IMR-90 (cell line): Measurements from ENCODE around the gene GADD45GIP1. TPM values are rescaled to one million over a fixed set of nuclear protein-coding genes. Genes with fewer than 3 reads are reported as not detected.

Source experiments
- ATAC-seq: fragments of 200-7000 bp; cut with Tn5 transposase; 2 replicates; pipeline ENCODE4 v1.9.1; 2020; ENCODE audit warnings: low read depth, mild to moderate bottlenecking, moderate library complexity
- BruUV-seq: library from RNA; stranded (reverse); fragments of 400-500 nt; replicated peaks from 2 replicates; lab custom pipeline; 2021; lab: Mats Ljungman, UMichigan
- CTCF ChIA-PET: fragments of 300-600 bp; formaldehyde crosslinking; extraction: SDS; loops from one replicate; lab custom pipeline; 2021; ENCODE audit warnings: antibody characterized with exemption; lab: Yijun Ruan, JAX
- POLR2A ChIA-PET: fragments of 300-600 bp; sonication (Branson Sonifier 250); formaldehyde crosslinking; loops from one replicate; lab custom pipeline; 2022; ENCODE audit warnings: antibody characterized with exemption; ENCODE audit not compliant: unreplicated experiment; lab: Charles Lee
- DNase-seq: peaks from one replicate; pipeline ENCODE4 v3.0.0; 2013
- H2AFZ ChIP-seq: replicated peaks from 2 replicates; pipeline ENCODE3; 2013; ENCODE audit warnings: low read length, mild to moderate bottlenecking; ENCODE audit not compliant: poor library complexity
- H2AK5ac ChIP-seq: 2 replicates; pipeline ENCODE4 v1.6.1; 2013; ENCODE audit warnings: low read depth, low read length, inconsistent platforms
- H2AK9ac ChIP-seq: replicated peaks from 2 replicates; pipeline ENCODE3; 2013; ENCODE audit warnings: mild to moderate bottlenecking, low read depth, low read length, moderate library complexity; ENCODE audit not compliant: poor library complexity
- H2BK120ac ChIP-seq: 2 replicates; pipeline ENCODE4 v1.6.1; 2013; ENCODE audit warnings: low read depth, low read length, inconsistent platforms
- H2BK15ac ChIP-seq: 3 replicates; pipeline ENCODE4 v1.6.1; 2013; ENCODE audit warnings: low read depth, low read length, inconsistent platforms
- H2BK20ac ChIP-seq: 2 replicates; pipeline ENCODE4 v1.6.1; 2013; ENCODE audit warnings: low read depth, mild to moderate bottlenecking, inconsistent platforms, low read length, moderate library complexity
- H2BK5ac ChIP-seq: 2 replicates; pipeline ENCODE4 v1.6.1; 2013; ENCODE audit warnings: mild to moderate bottlenecking, low read depth, low read length, inconsistent platforms; ENCODE audit not compliant: poor library complexity, severe bottlenecking
- H3K14ac ChIP-seq: replicated peaks from 2 replicates; pipeline ENCODE4 v1.6.1; 2013; ENCODE audit warnings: low read depth, low read length, inconsistent platforms
- H3K18ac ChIP-seq: 2 replicates; pipeline ENCODE4 v1.6.1; 2013; ENCODE audit warnings: low read depth, low read length, control low read depth
- H3K23ac ChIP-seq: 2 replicates; pipeline ENCODE4 v1.6.1; 2013; ENCODE audit warnings: low read depth, low read length, inconsistent platforms
- H3K27ac ChIP-seq: 2 replicates; pipeline ENCODE4 v1.5.1; 2013; ENCODE audit warnings: mild to moderate bottlenecking, control low read depth, low read length; ENCODE audit not compliant: insufficient read depth
- H3K27me3 ChIP-seq: 2 replicates; pipeline ENCODE4 v1.6.1; 2013; ENCODE audit warnings: low read length; ENCODE audit not compliant: control insufficient read depth, insufficient read depth
- H3K36me3 ChIP-seq: 2 replicates; pipeline ENCODE4 v1.6.1; 2013; ENCODE audit warnings: low read length, mixed read lengths; ENCODE audit not compliant: control insufficient read depth, insufficient read depth
- H3K4ac ChIP-seq: 2 replicates; pipeline ENCODE4 v1.6.1; 2013; ENCODE audit warnings: low read depth, low read length, inconsistent platforms
- H3K4me1 ChIP-seq: 2 replicates; pipeline ENCODE4 v1.6.1; 2013; ENCODE audit warnings: low read length, mixed read lengths; ENCODE audit not compliant: control insufficient read depth, insufficient read depth
- H3K4me2 ChIP-seq: 2 replicates; pipeline ENCODE4 v1.6.1; 2013; ENCODE audit warnings: low read depth, mild to moderate bottlenecking, control low read depth, low read length, moderate library complexity
- H3K4me3 ChIP-seq: 2 replicates; pipeline ENCODE4 v1.5.1; 2013; ENCODE audit warnings: low read depth, mild to moderate bottlenecking, control low read depth, low read length, moderate library complexity; ENCODE audit not compliant: insufficient read depth
- H3K56ac ChIP-seq: 2 replicates; pipeline ENCODE4 v1.6.1; 2013; ENCODE audit warnings: low read length, inconsistent platforms; ENCODE audit not compliant: insufficient read depth; ENCODE audit errors: extremely low read depth
- H3K79me1 ChIP-seq, 2 experiments: 2 replicates each; pipeline ENCODE4 v1.6.1; 2013; ENCODE audit warnings: low read length in 2 of 2, inconsistent platforms in 1 of 2, low read depth in 1 of 2
- H3K9ac ChIP-seq: 2 replicates; pipeline ENCODE4 v1.6.1; 2013; ENCODE audit warnings: low read depth, low read length, control low read depth
- H3K9me1 ChIP-seq: 2 replicates; pipeline ENCODE4 v1.6.1; 2013; ENCODE audit warnings: low read length, inconsistent platforms; ENCODE audit not compliant: insufficient read depth
- H3K9me3 ChIP-seq: 2 replicates; pipeline ENCODE4 v1.6.1; 2013; ENCODE audit warnings: low read length; ENCODE audit not compliant: control insufficient read depth, insufficient read depth
- H4K20me1 ChIP-seq: 2 replicates; pipeline ENCODE4 v1.6.1; 2013; ENCODE audit warnings: low read length, inconsistent platforms; ENCODE audit not compliant: insufficient read depth
- H4K5ac ChIP-seq: 2 replicates; pipeline ENCODE4 v1.6.1; 2013; ENCODE audit warnings: mild to moderate bottlenecking, low read depth, low read length, control low read depth
- H4K8ac ChIP-seq, 2 experiments: 2 replicates each; pipeline ENCODE4 v1.6.1; 2013; ENCODE audit warnings: low read depth in 2 of 2, low read length in 2 of 2, control low read depth in 1 of 2, inconsistent platforms in 1 of 2
- H4K91ac ChIP-seq: 2 replicates; pipeline ENCODE4 v1.6.1; 2013; ENCODE audit warnings: low read depth, low read length, inconsistent platforms; ENCODE audit not compliant: insufficient read depth
- BHLHE40 ChIP-seq: fragments of 150-350 bp; IDR thresholded peaks from 2 replicates; pipeline ENCODE4 v1.6.1; 2016; ENCODE audit warnings: mild to moderate bottlenecking, low read depth, low read length
- CEBPB ChIP-seq: IDR thresholded peaks from 2 replicates; pipeline ENCODE4 v1.6.1; 2012; ENCODE audit warnings: low read depth, low read length, improper control_type of control experiment
- CHD1 ChIP-seq: IDR thresholded peaks from 2 replicates; pipeline ENCODE4 v1.6.1; 2012; ENCODE audit warnings: low read depth, low read length, improper control_type of control experiment
- CTCF ChIP-seq: conservative IDR thresholded peaks from 2 replicates; pipeline ENCODE4 v1.5.1; 2012; ENCODE audit warnings: mild to moderate bottlenecking, low read depth, low read length, improper control_type of control experiment
- FOS ChIP-seq: fragments of 150-350 bp; IDR thresholded peaks from 2 replicates; pipeline ENCODE4 v1.6.1; 2016; ENCODE audit warnings: low read depth, low read length
- MAFK ChIP-seq: IDR thresholded peaks from 2 replicates; pipeline ENCODE4 v1.6.1; 2012; ENCODE audit warnings: low read depth, low read length, improper control_type of control experiment
- MAZ ChIP-seq: IDR thresholded peaks from 2 replicates; pipeline ENCODE4 v1.6.1; 2012; ENCODE audit warnings: low read depth, mild to moderate bottlenecking, low read length, improper control_type of control experiment, moderate library complexity, borderline replicate concordance
- MXI1 ChIP-seq: IDR thresholded peaks from 2 replicates; pipeline ENCODE4 v1.6.1; 2012; ENCODE audit warnings: low read depth, mild to moderate bottlenecking, low read length, moderate library complexity, borderline replicate concordance
- NFE2L2 ChIP-seq: fragments of 150-350 bp; IDR thresholded peaks from 2 replicates; pipeline ENCODE4 v1.6.1; 2016; ENCODE audit warnings: low read depth, mild to moderate bottlenecking, low read length
- POLR2A ChIP-seq: IDR thresholded peaks from 2 replicates; pipeline ENCODE4 v1.6.1; 2012; ENCODE audit warnings: mild to moderate bottlenecking, low read depth, low read length
- RAD21 ChIP-seq: IDR thresholded peaks from 2 replicates; pipeline ENCODE4 v1.6.1; 2012; ENCODE audit warnings: low read length, improper control_type of control experiment
- RCOR1 ChIP-seq: IDR thresholded peaks from 2 replicates; pipeline ENCODE4 v1.6.1; 2012; ENCODE audit warnings: mild to moderate bottlenecking, low read length, improper control_type of control experiment; ENCODE audit not compliant: insufficient replicate concordance
- RFX5 ChIP-seq: IDR thresholded peaks from 2 replicates; pipeline ENCODE4 v1.8.0; 2012; ENCODE audit warnings: low read depth, mild to moderate bottlenecking, low read length, moderate library complexity
- SMC3 ChIP-seq: fragments of 150-350 bp; IDR thresholded peaks from 2 replicates; pipeline ENCODE4 v1.6.1; 2016; ENCODE audit warnings: low read depth, mild to moderate bottlenecking, antibody characterized with exemption, low read length, moderate library complexity
- USF2 ChIP-seq: fragments of 150-350 bp; IDR thresholded peaks from 2 replicates; pipeline ENCODE4 v1.6.1; 2017; ENCODE audit warnings: mild to moderate bottlenecking, antibody characterized with exemption, low read length, low read depth
- WGBS, 2 experiments: methylation state at CpG; one replicate each; pipeline versions ENCODE4 v1.1.5 to v1.1.7; 2013; ENCODE audit warnings: missing lambda C conversion rate in 2 of 2; ENCODE audit not compliant: insufficient read length in 1 of 2; ENCODE audit errors: extremely low coverage in 2 of 2; 5-methylcytosine and 5-hydroxymethylcytosine counted together
- dilution Hi-C: fragments of 300-500 bp; cut with HindIII; formaldehyde crosslinking; loops from one replicate; pipeline ENCODE4 v1.14.3; 2018; ENCODE audit warnings: low sequenced_read_pairs; ENCODE audit not compliant: unreplicated experiment
- in situ Hi-C: fragments of 300-500 bp; cut with MboI; formaldehyde crosslinking; loops from 3 replicates; pipeline ENCODE4 v1.14.3; 2019; ENCODE audit warnings: low sequenced_read_pairs, inconsistent platforms, mixed read lengths
- intact Hi-C: fragments of 100-400 bp; cut with micrococcal nuclease; formaldehyde crosslinking; loops from 2 replicates; pipeline ENCODE4 v1.10.0; 2022
- polyA plus RNA-seq, 3 experiments: library from polyadenylated mRNA; depleted of rRNA; stranded (reverse); fragments of >200 nt; gene quantifications; 2 replicates each; pipeline ENCODE4 v1.2.3, GENCODE V29; 2012; ENCODE audit warnings: low replicate concordance in 1 of 3
- total RNA-seq: library from RNA; depleted of rRNA; stranded (reverse); fragments of >200 nt; gene quantifications from 2 replicates; pipeline ENCODE4 v1.2.3, GENCODE V29; 2012
- TF ChIP-seq, protein P1 (sequence below): fragments of 150-350 bp; IDR thresholded peaks from 2 replicates; pipeline ENCODE4 v1.6.1; 2016; ENCODE audit warnings: low read depth, mild to moderate bottlenecking, low read length, moderate library complexity, borderline replicate concordance

The GADD45GIP1 gene
- total and polyA plus RNA-seq, 2 of the 4 experiments (the other 2 are of a cell fraction) = 13.3 to 42.4 TPM

GRCh38 chr19:12967907-12968306 lies 10.9 kb upstream of the GADD45GIP1 start:
- in situ Hi-C loops (no loop called here), intact Hi-C loops (no loop called here), dilution Hi-C loops (no loop called here)
- Histone ChIP-seq H3K23ac (no peak overlapping the region), H2BK15ac (no peak overlapping the region), H2AFZ (no peak overlapping the region), H2BK5ac (no peak overlapping the region), H3K9ac (no peak overlapping the region), H3K9me3 (no peaks in the 10 kb centered on the region), H3K4me1 (peaks cover 4% of the 10 kb centered on the region; the same call in 1 of the 2 replicates), H4K8ac (no peak overlapping the region), H4K91ac (no peak overlapping the region), H3K27ac (no peak overlapping the region), H3K18ac (no peak overlapping the region), H3K27me3 (no peaks in the 10 kb centered on the region; the same call in 1 of the 2 replicates), H3K4ac (no peak overlapping the region), H3K14ac (no peak overlapping the region), H3K36me3 (no peaks in the 10 kb centered on the region), H3K4me3 (no peak overlapping the region), H3K79me1 (peaks cover 0 to 3% of the 10 kb centered on the region in 2 experiments; a peak in 1 of 4 replicates), H3K4me2 (no peak overlapping the region), H2BK120ac (no peak overlapping the region), H3K56ac (no peak overlapping the region), H4K20me1 (no peaks in the 10 kb centered on the region), H4K5ac (no peak overlapping the region), H2AK9ac (no peak overlapping the region), H2AK5ac (no peak overlapping the region), H2BK20ac (no peak overlapping the region), H3K9me1 (no peaks in the 10 kb centered on the region)
- ChIA-PET CTCF (no interaction called here), POLR2A (interaction anchor here (0.7 kb wide), 1 partner anchor 46 kb away, joined by 11 read pairs; no protein-coding TSS in a partner anchor)
- no TSS peak for BruUV-seq
- DNase-seq (peak; percentile 55), ATAC-seq (no peak)
- TF ChIP-seq MAFK (no peak), FOS (no peak), CEBPB (no peak), CHD1 (no peak), CTCF (no peak), SMC3 (no peak), RCOR1 (no peak), MXI1 (no peak), USF2 (no peak), NFE2L2 (no peak), POLR2A (no peak), RAD21 (no peak), RFX5 (no peak), MAZ (no peak), BHLHE40 (no peak)
- TF ChIP-seq, protein P1, sequence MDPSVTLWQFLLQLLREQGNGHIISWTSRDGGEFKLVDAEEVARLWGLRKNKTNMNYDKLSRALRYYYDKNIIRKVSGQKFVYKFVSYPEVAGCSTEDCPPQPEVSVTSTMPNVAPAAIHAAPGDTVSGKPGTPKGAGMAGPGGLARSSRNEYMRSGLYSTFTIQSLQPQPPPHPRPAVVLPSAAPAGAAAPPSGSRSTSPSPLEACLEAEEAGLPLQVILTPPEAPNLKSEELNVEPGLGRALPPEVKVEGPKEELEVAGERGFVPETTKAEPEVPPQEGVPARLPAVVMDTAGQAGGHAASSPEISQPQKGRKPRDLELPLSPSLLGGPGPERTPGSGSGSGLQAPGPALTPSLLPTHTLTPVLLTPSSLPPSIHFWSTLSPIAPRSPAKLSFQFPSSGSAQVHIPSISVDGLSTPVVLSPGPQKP = no peak
- 96% methylated on average over 4 of the region's 5 CpGs; no CpG with 5 or more reads in 1 of the 2 experiments for WGBS, 2 experiments
